ENCODE measurements around the gene MAFG. TPM values are rescaled to one million over a fixed set of nuclear protein-coding genes. Genes with fewer than 3 reads are reported as not detected.

MAFG gene
- total RNA-seq, 5 donors from 2014 or later (not counting 1 experiment from before 2014, with no cell fraction given): 10.6 to 24.8 (median 18.8) TPM

DNA sequence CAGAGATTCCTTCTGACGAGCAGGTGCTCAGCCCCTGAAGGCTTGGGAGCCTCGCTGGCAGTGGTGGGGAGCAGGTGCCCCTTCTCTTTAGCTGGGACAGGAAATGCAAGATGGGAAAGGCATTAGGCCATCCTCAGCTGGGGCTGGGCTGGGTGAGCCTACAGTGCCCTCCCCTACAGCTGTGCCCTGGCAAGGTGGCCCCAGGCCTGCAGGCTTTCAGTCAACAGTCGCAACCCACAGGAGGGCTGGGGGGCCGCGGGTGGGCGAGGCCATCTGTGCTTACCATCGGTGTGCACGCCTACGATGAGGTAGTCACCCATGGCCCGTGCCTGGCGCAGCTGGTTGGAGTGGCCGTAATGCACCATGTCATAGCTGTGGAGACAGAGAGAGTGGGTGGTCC lies 18.3 kb downstream of the MAFG start:
- Mint-ChIP-seq H3K9me3 (no peaks in the 10 kb centered on the region), H3K4me3 (peak overlapping the region; percentile 69 to 85 (median 82)), H3K36me3 (peaks cover 9% of the 10 kb centered on the region), H3K27ac (no peak overlapping the region), H3K27me3 (no peaks in the 10 kb centered on the region), H3K4me1 (peaks cover 7 to 9% (median 8%) of the 10 kb centered on the region in 3 donors)
- CTCF ChIA-PET: no interaction called here
- ATAC-seq (replicated peaks in 1 of 4): no peak
- POLR2A ChIA-PET: no interaction called here
- Histone ChIP-seq H3K36me3 (ENCODE audit: control insufficient read depth in 2 of 2, extremely low read depth in 1 of 2, insufficient read depth in 1 of 2, low read length in 1 of 2) (peaks cover 50 to 66% of the 10 kb centered on the region in 2 donors), H3K9me3 (no peaks in the 10 kb centered on the region), H3K4me1 (ENCODE audit: control insufficient read depth in 1 of 2, extremely low read depth in 1 of 2, insufficient read depth in 2 of 2, low read length in 2 of 2) (peaks cover 5 to 26% of the 10 kb centered on the region in 2 experiments), H3K4me3 (ENCODE audit: control insufficient read depth in 1 of 2, extremely low read depth in 1 of 2, low read length in 1 of 2) (no peak overlapping the region), H3K27ac (ENCODE audit: low read length) (no peak overlapping the region), H3K27me3 (replicated peaks in 1 of 2; ENCODE audit: control insufficient read depth in 2 of 2, extremely low read depth in 1 of 2, insufficient read depth in 2 of 2, low read length in 1 of 2) (no peaks in the 10 kb centered on the region)
- 93% methylated on average over 11 of the region's 12 CpGs for WGBS (ENCODE audit: insufficient coverage)
- DNase-seq: no peak

DNA sequence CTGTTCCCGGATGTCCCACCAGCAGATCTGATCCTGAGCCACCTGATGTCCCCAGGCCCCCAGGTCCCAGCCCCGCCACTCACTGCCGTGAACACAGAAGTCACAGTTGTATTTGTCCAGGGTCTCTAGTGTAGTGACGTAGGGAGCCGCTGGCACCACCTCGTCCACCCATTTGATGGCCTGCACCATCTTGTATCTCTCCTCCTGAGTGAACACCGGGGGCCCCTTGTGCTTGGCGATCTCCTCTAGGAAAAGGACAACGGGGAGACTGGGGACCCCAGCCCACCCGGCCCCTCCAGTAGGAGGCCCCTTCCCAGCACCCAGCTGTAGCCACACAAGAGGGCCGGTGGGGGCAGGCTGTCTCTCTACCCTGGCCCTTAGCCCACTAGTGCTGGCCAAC lies 18.7 kb downstream of the MAFG start:
- Histone ChIP-seq H3K27me3 (replicated peaks in 1 of 2; ENCODE audit: control insufficient read depth in 2 of 2, extremely low read depth in 1 of 2, insufficient read depth in 2 of 2, low read length in 1 of 2) (no peaks in the 10 kb centered on the region), H3K4me3 (ENCODE audit: control insufficient read depth in 1 of 2, extremely low read depth in 1 of 2, low read length in 1 of 2) (no peak overlapping the region), H3K9me3 (no peaks in the 10 kb centered on the region), H3K36me3 (ENCODE audit: control insufficient read depth in 2 of 2, extremely low read depth in 1 of 2, insufficient read depth in 1 of 2, low read length in 1 of 2) (peaks cover 46 to 65% of the 10 kb centered on the region in 2 donors), H3K27ac (ENCODE audit: low read length) (no peak overlapping the region), H3K4me1 (ENCODE audit: control insufficient read depth in 1 of 2, extremely low read depth in 1 of 2, insufficient read depth in 2 of 2, low read length in 2 of 2) (peaks cover 5 to 26% of the 10 kb centered on the region in 2 experiments)
- no peaks in the 10 kb centered on the region for H3K9me3 Mint-ChIP-seq
- ChIA-PET CTCF (no interaction called here), POLR2A (no interaction called here)
- H3K4me3 Mint-ChIP-seq: no peak overlapping the region
- no peaks in the 10 kb centered on the region for H3K27me3 Mint-ChIP-seq
- 99% methylated on average over 11 of the region's 11 CpGs for WGBS (ENCODE audit: insufficient coverage)
- H3K36me3 Mint-ChIP-seq: peaks cover 9% of the 10 kb centered on the region
- ATAC-seq (replicated peaks in 1 of 4) (no peak), DNase-seq (no peak)
- H3K4me1 Mint-ChIP-seq: peaks cover 7 to 9% (median 8%) of the 10 kb centered on the region in 3 donors
- no peak overlapping the region for H3K27ac Mint-ChIP-seq

DNA sequence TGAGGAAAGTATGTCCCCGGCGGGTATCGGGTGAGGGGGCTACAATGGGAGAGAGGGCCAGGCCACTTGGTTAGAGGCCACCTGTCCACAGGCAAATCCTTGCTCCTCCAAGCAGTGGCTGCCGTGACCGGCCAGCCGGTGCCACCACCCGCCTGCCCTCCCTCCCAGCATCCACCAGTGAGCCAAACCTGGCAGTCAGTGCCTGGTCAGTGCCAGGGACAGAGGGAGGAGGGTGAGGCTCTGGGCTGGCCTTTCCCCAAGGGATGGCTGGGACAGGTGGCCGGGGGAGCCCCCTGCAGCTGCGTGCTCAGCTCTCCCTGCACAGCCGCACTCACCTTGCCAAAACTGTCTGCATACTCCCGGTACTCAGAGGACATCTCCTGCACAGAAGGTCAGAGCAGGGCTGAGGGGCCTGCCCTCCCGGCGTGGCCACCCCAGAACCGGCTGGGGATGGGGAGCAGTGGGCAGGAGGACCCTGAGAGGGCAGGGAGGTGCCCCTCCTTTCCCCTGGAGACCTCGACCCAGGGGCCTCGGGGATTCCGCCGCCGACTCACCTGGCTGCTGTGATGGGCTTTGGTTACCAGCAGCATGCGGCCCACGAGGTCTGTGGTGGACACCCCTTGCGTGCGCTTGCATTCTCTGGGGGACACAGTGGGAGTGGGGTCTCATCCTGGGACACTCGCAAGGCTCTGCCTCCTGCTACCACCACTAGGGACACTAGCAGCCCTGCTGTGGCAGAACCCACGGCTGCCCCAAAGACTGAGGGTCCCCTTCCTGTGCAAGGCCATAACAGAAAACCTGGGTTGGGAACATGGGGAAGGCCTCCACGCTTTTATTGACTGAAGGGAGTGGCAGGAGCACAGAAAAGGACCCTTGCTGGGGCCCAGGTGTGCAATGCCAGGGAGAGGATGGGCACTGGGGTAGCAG lies 20.1 kb downstream of the MAFG start:
- no peaks in the 10 kb centered on the region for H3K9me3 Mint-ChIP-seq
- H3K4me1 Mint-ChIP-seq: peaks cover 0 to 5% (median 3%) of the 10 kb centered on the region in 3 donors
- no peaks in the 10 kb centered on the region for H3K36me3 Mint-ChIP-seq
- Histone ChIP-seq H3K36me3 (ENCODE audit: control insufficient read depth in 2 of 2, extremely low read depth in 1 of 2, insufficient read depth in 1 of 2, low read length in 1 of 2) (peaks cover 36 to 52% of the 10 kb centered on the region in 2 donors), H3K27me3 (replicated peaks in 1 of 2; ENCODE audit: control insufficient read depth in 2 of 2, extremely low read depth in 1 of 2, insufficient read depth in 2 of 2, low read length in 1 of 2) (peaks cover 0 to 11% of the 10 kb centered on the region in 2 experiments), H3K4me3 (ENCODE audit: control insufficient read depth in 1 of 2, extremely low read depth in 1 of 2, low read length in 1 of 2) (no peak overlapping the region), H3K9me3 (no peaks in the 10 kb centered on the region), H3K4me1 (ENCODE audit: control insufficient read depth in 1 of 2, extremely low read depth in 1 of 2, insufficient read depth in 2 of 2, low read length in 2 of 2) (peaks cover 5 to 34% of the 10 kb centered on the region in 2 experiments), H3K27ac (ENCODE audit: low read length) (no peak overlapping the region)
- WGBS (ENCODE audit: insufficient coverage): 96% methylated on average over 13 of the region's 26 CpGs
- ATAC-seq (replicated peaks in 1 of 4) (no peak), DNase-seq (no peak)
- H3K27ac Mint-ChIP-seq: no peak overlapping the region
- ChIA-PET POLR2A (no interaction called here), CTCF (no interaction called here)
- H3K4me3 Mint-ChIP-seq: no peak overlapping the region
- H3K27me3 Mint-ChIP-seq: no peaks in the 10 kb centered on the region

DNA sequence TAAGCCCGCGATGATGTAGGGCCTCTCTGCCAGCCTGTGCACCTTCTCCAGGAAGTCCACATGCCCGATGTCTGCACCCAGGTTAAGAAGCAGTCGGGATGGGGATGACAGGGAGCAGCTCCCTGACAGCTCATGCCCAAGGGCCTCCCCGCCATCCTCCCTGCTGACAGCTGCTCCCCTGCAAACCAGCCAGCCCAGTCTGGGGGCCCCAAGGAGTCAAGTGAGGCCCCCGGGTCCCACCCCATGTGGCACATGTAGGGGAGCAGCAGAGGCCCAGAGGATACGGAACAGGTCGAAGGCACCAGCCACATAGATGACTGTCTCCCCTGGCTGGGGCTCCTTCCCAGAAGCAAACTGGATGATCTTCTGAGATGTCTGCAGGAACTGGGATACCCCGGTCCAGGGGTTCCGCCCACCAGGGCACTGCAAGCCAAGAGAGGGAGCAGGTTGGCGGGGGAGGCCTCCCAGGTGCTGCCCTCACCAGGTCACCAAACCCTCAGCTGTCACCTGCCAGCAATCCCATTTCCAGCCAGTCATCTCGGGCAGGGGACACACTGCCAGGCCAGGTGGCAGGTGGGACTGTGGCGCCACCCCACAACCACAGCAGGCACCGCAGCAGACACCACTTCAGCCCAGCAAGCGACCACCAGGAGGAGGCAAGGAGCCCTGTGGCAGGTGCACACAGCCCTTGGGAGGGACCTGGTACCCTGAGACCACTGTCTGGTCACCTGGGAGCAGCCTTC lies 20.9 kb downstream of the MAFG start:
- no peak overlapping the region for H3K27ac Mint-ChIP-seq
- POLR2A ChIA-PET: no interaction called here
- ATAC-seq (replicated peaks in 1 of 4) (no peak), DNase-seq (no peak)
- Histone ChIP-seq H3K27ac (ENCODE audit: low read length) (no peak overlapping the region), H3K36me3 (ENCODE audit: control insufficient read depth in 2 of 2, extremely low read depth in 1 of 2, insufficient read depth in 1 of 2, low read length in 1 of 2) (peaks cover 31 to 45% of the 10 kb centered on the region in 2 donors), H3K4me1 (ENCODE audit: control insufficient read depth in 1 of 2, extremely low read depth in 1 of 2, insufficient read depth in 2 of 2, low read length in 2 of 2) (peaks cover 5 to 34% of the 10 kb centered on the region in 2 experiments), H3K4me3 (ENCODE audit: control insufficient read depth in 1 of 2, extremely low read depth in 1 of 2, low read length in 1 of 2) (no peak overlapping the region), H3K27me3 (replicated peaks in 1 of 2; ENCODE audit: control insufficient read depth in 2 of 2, extremely low read depth in 1 of 2, insufficient read depth in 2 of 2, low read length in 1 of 2) (peaks cover 0 to 14% of the 10 kb centered on the region in 2 experiments), H3K9me3 (no peaks in the 10 kb centered on the region)
- CTCF ChIA-PET: no interaction called here
- H3K36me3 Mint-ChIP-seq: no peaks in the 10 kb centered on the region
- no peaks in the 10 kb centered on the region for H3K9me3 Mint-ChIP-seq
- 93% methylated on average over 15 of the region's 15 CpGs for WGBS (ENCODE audit: insufficient coverage)
- peaks cover 0 to 3% (median 3%) of the 10 kb centered on the region in 3 donors for H3K4me1 Mint-ChIP-seq
- H3K27me3 Mint-ChIP-seq: peaks cover 0 to under 1% of the 10 kb centered on the region in 2 donors
- no peak overlapping the region for H3K4me3 Mint-ChIP-seq

DNA sequence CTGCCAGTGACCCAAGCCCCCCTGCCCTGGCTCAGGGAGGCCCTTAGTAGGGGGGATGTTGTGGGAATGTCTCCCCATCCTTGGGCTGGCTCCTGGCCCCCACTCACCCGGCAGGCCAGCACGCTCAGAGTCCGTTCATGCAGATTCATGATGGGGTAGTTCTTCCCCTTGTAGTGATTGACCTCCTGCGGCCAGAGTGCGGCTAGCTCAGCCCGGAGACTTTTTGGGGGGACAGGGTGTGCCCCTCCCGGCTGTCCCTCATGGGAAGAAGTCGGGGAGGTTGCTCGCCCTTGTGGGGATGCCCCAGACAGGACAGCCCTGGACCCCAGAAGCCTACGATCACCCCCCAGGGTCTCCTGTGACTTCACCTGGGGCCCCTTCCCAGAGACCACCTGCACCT lies 21.5 kb downstream of the MAFG start:
- ATAC-seq (replicated peaks in 1 of 4): no peak
- no peak overlapping the region for H3K27ac Mint-ChIP-seq
- H3K36me3 Mint-ChIP-seq: peaks cover 3% of the 10 kb centered on the region
- Histone ChIP-seq H3K4me1 (ENCODE audit: control insufficient read depth in 1 of 2, extremely low read depth in 1 of 2, insufficient read depth in 2 of 2, low read length in 2 of 2) (peaks cover 5 to 38% of the 10 kb centered on the region in 2 experiments), H3K27me3 (replicated peaks in 1 of 2; ENCODE audit: control insufficient read depth in 2 of 2, extremely low read depth in 1 of 2, insufficient read depth in 2 of 2, low read length in 1 of 2) (peaks cover 0 to 21% of the 10 kb centered on the region in 2 experiments), H3K36me3 (ENCODE audit: control insufficient read depth in 2 of 2, extremely low read depth in 1 of 2, insufficient read depth in 1 of 2, low read length in 1 of 2) (peaks cover 31 to 45% of the 10 kb centered on the region in 2 donors), H3K27ac (ENCODE audit: low read length) (no peak overlapping the region), H3K4me3 (ENCODE audit: control insufficient read depth in 1 of 2, extremely low read depth in 1 of 2, low read length in 1 of 2) (no peak overlapping the region), H3K9me3 (no peaks in the 10 kb centered on the region)
- no peak overlapping the region for H3K4me3 Mint-ChIP-seq
- WGBS (ENCODE audit: insufficient coverage): 100% methylated on average over 7 of the region's 10 CpGs
- peaks cover 4 to 7% of the 10 kb centered on the region in 2 donors for H3K27me3 Mint-ChIP-seq
- H3K9me3 Mint-ChIP-seq: no peaks in the 10 kb centered on the region
- DNase-seq: no peak
- ChIA-PET POLR2A (no interaction called here), CTCF (no interaction called here)
- peaks cover 3 to 6% (median 6%) of the 10 kb centered on the region in 3 donors for H3K4me1 Mint-ChIP-seq

DNA sequence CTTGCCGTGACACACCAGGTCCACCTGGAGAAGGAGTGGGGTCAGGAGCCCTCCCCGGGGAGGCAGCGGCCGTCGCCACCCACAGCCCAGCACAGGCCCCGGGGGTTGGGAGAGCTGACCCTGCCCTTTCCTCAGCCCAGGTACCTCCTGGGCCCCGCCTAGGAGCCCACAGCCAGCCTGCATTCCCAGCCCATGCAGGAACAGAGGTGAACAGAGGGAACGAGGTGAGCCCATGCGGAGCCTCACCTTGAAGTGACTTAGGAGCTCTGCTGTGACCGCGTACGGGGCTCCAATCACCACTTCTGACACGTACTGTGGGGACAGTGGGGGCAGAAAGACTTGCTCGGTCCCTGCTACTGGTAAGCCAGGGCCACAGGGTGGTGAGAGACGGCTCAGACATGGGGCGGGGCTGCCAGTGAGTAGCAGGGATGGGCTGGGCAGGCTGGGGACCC lies 22.1 kb downstream of the MAFG start:
- H3K4me3 ChIP-seq (ENCODE audit: control insufficient read depth in 1 of 2, extremely low read depth in 1 of 2, low read length in 1 of 2): no peak overlapping the region
- WGBS (ENCODE audit: insufficient coverage): 97% methylated on average over 11 of the region's 16 CpGs
- H3K36me3 Mint-ChIP-seq: peaks cover 7% of the 10 kb centered on the region

More for the DNA sequence above, 22.1 kb downstream of the MAFG start:
- no peak overlapping the region for H3K27ac ChIP-seq (ENCODE audit: low read length)
- no peak for ATAC-seq (replicated peaks in 1 of 4)
- H3K4me3 Mint-ChIP-seq: no peak overlapping the region
- peaks cover 31 to 45% of the 10 kb centered on the region in 2 donors for H3K36me3 ChIP-seq (ENCODE audit: control insufficient read depth in 2 of 2, extremely low read depth in 1 of 2, insufficient read depth in 1 of 2, low read length in 1 of 2)
- DNase-seq: no peak
- H3K27me3 Mint-ChIP-seq: peaks cover 8 to 12% of the 10 kb centered on the region in 2 donors
- H3K4me1 ChIP-seq (ENCODE audit: control insufficient read depth in 1 of 2, extremely low read depth in 1 of 2, insufficient read depth in 2 of 2, low read length in 2 of 2): peaks cover 2 to 34% of the 10 kb centered on the region in 2 experiments
- peaks cover 0 to 23% of the 10 kb centered on the region in 2 experiments for H3K27me3 ChIP-seq (replicated peaks in 1 of 2; ENCODE audit: control insufficient read depth in 2 of 2, extremely low read depth in 1 of 2, insufficient read depth in 2 of 2, low read length in 1 of 2)
- H3K9me3 Mint-ChIP-seq: no peaks in the 10 kb centered on the region
- peaks cover 6 to 8% (median 7%) of the 10 kb centered on the region in 3 donors for H3K4me1 Mint-ChIP-seq
- CTCF ChIA-PET: no interaction called here
- H3K27ac Mint-ChIP-seq: no peak overlapping the region
- H3K9me3 ChIP-seq: no peaks in the 10 kb centered on the region
- POLR2A ChIA-PET: no interaction called here

All from T-cell (primary cell).